Activated T-cell treated with anti-CD3 and anti-CD28 coated beads for 24 hours (primary cell): Measurements from ENCODE around the gene KIAA0513.
A peak's percentile ranks its signal among the peaks of the same experiment; 100 is the strongest.

Source experiments
- DNase-seq: peaks from one replicate; pipeline ENCODE4 v3.0.0-alpha.2; 2020; ENCODE audit warnings: low read depth

The KIAA0513 gene

DNA sequence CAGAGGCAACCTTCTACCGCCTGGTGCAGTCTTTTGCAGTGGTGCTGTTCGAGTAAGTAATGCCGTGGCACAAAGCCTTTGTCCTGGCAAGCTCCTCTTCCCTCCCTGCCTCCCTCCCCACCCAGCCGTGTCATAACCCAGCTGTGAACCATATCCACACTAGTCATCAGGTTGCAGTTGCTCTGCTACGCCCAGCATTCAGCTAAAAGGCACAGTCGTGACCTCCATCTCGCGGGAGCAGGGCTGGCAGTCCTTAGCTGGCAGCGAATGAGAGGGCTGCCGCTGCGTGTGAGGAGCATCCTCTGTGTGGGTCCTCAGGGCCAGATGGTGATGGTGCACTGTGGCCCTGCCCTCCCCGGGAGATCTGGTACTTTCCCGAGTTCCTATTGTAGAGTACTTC is 45.4 kb downstream of the KIAA0513 start:
- DNase-seq, result no peak

DNA sequence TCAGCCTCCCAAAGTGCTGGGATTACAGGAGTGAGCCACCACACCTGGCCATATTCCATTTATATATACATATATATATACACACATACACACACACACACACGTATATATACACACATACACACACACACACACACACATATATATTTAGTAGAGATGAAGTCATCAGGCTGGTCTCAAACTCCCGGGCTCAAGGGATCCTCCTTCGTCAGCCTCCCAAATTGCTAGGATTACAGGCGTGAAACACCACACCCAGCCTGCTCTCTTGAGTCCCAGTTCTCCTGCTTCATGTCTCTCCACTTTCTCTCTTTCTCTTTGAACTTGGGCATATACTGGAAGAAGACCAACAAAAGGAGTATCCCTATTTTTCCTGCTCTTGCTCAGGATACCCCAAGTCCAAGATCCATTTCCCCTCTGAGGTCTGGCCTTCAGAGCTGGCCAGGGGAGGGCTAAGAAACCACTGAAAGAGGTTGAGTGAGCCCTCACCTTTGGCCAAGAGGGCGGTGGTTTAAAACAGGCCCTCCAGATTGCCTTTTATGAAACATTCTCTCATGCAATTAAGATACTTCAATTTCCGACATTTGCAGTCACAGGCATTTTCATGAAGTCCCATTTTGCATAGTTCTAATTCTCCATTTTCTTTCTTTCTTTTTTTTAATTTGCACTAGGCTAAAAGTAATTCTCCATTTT is 46.8 kb downstream of the KIAA0513 start:
- DNase-seq, result no peak

DNA sequence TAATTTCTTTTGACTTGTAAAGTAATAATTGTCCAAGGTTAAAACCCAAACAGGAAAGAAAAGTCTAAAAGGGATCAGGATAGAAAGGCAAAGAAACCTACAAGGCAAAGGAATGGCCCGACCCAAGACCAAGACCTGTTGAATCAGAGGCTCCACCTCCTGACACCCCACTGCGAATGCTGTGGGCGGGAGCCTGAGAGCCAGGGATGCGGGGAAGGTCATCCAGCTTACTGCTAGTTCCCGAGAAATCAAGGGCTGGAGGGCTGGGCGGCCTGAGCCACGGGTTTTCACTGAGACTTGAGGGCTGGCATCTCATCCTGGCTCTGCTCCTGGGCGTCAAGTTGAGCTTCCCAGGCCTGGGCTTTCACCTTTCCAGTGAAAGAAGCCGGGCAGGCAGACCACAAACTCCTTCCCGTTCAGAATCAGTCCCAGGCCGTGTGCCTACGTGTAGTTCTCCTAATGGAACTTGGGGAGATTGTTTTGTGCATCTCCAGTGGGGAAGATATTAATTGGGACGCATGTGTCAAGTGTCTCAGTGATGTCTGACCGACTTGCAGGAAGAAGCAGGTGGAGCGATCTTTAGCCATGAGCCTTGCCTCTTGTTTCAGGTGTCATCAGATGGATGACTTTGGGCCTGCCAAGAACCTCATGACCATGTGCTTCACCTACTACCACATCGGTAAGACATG is 47.8 kb downstream of the KIAA0513 start:
- DNase-seq, result no peak

DNA sequence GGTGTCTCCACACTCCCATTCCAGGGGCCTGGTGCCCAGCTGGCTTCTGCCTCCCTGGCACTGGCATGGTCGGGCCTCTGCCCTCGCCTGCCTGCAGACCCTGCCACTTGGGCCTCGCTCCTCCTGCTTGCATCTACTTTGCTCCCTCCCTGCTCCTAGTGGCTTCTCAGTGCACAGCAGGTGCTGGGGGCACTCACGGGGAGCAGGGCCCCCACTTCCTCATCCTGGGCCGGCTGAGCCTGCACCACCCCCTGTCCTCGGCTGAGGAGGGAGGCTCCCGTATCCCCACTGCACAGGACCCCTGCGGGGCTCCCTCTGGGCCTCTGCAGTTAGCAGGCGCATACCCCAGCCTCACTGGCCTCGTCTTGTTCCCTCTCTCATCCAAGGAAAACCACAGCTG is 49.4 kb downstream of the KIAA0513 start:
- no peak for DNase-seq

DNA sequence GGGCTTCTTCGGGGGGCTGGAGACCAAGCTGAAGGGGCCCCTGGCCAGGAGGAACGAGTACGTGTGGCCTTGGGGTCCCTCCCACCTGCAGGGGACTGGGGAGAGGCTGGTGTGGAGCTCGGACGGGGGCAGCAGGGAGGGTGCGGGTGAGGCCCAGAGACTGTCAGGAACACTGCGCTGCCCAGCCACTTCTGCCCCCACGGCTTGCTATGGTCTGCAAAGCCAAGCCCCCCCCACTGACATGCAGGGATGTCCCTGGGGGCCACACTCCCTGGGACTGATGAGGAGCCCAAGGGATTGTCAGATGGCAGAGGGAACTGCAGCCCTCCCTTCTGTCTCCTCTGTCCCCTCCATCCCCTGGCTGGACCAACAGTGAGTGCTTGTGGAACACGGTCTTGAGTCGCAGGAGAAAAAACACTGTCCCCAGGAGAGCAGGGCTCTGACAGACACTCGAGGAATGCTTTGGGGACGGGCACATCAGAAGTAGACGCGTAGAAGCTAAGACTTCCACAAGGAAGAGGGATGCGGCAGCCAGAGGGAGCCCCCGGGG is 50.1 kb downstream of the KIAA0513 start:
- DNase-seq, result no peak

DNA sequence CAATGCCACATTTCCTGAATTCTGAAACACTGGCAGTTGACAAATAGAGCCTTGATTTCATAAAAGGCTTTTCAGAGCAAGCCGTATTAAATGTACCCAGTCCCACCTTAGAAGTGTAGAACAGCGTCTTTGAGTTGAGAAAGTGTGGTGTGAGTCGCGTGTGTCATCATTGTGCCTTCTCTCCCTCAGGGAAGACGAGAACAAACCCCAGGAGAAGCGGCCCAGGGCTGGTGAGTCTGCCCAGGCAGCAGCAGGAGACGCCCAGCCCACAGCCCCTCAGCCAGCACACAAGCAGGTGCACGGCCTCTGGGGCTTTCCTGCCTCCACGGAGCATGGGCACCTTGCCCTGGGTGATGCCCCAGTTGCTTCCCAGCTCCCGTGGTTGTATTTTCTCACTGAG is 50.6 kb downstream of the KIAA0513 start:
- DNase-seq, result no peak

DNA sequence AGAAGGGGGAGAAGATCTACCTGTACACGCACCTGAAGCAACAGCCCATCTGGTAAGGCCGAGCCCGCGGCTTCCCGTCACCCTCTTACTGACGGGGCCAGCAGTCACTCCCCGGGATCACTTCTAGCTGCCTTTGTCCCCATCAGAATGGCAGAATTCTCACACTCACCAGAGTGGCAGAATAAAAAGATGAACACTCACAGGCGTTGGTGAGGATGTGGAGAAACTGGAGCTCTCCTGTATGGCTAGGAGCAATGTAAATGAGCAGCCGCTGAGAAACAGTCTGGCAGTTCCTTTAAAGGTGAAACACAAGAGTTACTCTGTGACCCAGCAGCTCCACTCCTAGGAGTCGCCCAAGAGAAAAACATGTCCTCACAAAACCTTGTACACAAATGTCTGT is 51.4 kb downstream of the KIAA0513 start:
- DNase-seq, result no peak

DNA sequence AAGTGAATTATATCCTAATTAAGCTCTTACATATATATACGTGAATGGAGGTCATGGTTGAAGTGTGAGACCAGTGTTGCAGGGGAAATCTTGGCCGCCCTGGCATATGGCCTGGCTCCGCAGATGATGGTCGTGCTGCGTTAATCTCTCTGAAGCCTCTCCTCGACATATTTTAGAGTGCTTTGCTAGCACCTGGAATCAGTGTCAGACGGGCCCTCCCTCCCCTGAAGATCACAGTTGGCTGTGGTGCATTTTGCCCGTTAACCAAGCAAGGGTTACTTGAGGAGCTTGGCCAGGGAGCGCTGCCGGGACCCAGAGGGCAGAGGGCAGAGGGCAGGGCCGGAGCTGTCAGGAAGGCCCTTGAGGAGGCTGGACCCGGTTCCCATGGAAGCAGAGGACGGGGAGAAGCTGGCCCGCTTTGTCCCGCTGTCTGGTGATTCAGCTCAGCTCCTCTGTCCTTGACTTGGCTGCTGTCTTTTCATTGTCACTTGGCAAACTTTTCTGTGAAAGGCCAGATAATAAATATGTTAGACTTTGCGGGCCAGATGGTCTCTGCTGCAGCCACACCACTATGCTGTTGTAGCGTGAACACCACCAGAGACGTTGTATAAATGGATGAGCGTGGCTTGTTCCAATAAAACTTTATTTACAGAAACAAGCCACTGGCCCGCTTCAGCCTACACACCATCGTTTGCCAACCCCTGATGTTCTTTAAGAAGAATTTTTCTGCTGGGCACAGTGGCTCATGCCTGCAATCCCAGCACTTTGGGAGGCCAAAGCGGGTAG is 52.4 kb downstream of the KIAA0513 start:
- DNase-seq, result no peak

DNA sequence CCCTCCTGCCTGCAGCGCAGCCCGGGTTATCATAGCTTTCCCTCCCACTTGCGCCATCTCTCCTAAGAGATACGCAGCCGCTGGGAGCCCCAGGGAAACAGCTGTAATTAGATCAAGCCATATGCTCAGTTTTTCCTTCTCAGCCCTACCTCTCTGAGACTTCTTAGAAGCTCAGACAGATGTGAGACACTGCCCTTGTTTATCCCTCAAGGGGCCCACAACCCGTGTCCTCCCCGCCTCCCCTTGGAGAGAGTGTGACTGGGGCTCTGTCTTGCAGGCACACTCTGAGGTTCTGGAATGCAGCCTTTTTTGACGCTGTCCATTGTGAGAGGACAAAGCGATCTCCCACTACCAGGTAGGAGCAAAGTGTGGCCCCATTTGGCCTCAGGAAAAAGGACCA is 53.4 kb downstream of the KIAA0513 start:
- no peak for DNase-seq

DNA sequence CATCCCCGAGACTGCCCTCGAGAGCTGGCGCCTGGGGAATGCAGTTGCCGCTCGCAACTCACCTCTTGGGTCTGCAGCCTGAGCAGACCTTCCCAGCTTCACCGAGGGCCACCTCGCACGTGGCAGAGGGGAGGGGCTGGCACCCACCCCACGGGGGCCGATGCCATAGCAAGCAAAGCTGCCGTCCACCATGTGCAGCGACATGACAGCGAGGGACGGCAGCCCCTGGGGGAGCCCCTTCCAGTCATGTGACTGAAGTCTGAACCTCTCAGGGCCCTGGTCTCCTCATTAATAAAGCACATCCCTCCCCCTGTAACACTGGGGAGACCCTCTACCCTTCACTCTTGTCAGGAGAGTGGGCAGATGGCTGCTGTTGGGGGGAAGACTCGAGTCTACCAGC is 54.2 kb downstream of the KIAA0513 start:
- no peak for DNase-seq

DNA sequence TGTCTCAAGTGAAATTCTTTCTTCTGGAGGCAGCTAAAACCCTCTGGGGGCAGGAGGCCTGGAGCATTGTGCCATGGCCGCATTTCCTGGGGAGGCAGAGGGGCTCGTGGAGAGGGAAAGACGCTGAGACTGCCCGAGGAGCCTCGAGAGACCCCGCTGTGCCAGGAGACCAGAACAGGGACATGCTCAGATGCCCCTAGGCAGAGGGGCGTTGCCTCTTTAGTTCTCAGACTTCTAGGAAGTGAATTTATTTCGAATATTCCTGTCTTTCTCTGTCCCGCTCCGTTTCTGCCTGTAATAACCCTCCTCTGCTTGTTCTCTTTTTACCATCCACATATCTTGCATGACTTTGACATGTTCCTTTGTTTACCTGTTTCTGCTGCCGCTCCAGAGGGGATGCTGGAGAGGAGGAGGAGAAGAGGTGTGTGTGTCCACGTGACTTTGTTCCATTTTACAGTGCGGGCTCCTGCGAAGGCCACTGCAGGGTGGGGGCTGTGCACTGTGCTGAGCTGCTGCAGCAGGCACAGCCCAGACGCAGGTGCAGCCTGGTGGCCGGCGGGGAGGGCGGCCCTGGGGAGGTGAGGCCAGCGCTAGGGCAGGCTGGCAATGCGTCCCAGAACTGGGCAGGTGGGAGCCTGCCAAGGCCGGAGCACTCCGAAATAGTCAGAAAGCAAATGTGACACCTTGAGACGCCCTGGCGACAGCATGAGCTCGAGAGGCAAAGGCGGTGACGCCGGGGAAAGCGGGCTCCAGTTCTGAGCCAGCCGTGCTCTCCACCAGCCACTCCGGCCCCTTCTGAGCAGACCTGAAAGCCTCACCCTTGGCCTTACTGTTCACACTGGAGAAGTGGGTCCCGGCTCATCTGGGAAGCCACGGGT is 54.8 kb downstream of the KIAA0513 start:
- no peak for DNase-seq

DNA sequence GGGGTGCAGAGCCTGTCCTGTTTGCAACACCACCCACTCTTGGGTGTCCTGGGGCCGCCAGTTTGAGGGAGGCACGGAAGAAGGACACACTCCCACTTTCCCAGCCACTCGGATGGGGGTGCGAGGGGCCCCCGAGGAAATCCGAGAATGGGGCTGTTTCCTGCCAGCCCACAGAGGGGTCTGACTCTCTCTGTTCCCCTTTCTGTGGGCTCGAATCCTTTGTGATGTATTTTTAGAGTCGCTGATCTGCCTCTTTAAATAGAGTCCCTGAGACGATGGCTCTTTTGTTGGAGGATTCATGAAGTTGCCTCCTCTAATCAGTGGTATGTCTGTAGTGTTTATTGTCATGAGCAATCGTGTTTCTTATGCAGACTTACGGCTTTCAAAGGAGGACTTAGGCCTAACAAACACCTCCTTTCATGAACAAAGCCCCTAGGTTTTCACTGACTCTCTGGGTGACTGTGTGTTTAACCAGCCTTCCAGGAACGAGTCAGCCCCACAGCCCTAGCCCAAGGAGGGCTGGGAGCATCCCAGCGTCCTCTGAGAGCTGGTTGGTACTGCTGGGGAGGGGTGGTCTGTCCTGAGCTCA is 55.5 kb downstream of the KIAA0513 start:
- no peak for DNase-seq

DNA sequence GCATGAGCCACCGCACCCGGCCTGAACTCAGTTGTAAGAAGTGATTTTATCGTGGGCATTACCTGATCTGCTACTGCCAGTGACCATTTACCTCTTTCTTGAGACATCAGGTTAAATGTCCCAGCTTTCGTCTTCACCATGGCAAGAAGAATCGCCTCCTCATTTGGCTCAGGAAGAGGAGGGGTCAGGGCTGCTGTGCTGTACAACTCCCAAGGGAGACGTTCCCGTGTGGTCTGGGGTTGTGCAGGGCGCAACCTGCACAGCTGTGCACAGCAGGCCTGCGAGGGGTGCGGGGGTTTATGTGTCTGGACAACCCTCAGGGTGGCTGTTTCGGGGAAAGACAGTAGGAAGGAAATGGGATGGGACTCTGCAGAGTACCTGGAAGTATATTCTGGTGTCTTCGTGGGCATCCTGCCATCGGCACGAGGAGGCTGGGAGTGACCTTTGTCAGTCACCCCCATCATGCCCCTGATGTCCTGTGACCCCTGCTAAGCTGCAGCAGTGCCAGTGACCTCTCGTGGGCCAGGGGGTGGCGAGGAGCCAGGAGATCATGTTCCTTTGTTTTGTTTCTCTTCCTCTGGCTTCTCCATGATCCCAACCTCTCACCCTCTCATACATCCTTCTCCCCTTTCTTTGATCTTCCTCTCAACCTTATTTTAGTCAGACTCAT is 57.4 kb downstream of the KIAA0513 start:
- DNase-seq, result no peak

DNA sequence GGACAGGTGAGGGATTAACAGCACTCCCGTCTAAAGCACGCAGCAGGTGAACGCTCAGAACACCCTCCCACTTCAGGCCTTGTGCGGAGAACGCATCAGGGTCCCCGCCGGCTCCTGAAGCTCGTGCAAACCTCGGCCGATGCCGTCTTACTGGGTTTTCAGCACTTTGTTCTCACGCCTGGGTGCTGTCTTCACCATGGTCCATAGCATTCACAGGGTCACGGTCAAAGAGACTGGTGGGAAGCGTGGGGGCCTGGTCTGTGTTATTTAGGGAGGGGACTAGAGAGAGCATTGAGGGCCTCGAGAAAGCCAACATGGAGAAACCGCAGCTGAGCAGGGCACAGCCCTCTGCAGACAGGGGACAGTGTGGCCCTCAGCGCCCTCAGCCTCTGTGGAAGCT is 58.1 kb downstream of the KIAA0513 start:
- DNase-seq, result no peak

DNA sequence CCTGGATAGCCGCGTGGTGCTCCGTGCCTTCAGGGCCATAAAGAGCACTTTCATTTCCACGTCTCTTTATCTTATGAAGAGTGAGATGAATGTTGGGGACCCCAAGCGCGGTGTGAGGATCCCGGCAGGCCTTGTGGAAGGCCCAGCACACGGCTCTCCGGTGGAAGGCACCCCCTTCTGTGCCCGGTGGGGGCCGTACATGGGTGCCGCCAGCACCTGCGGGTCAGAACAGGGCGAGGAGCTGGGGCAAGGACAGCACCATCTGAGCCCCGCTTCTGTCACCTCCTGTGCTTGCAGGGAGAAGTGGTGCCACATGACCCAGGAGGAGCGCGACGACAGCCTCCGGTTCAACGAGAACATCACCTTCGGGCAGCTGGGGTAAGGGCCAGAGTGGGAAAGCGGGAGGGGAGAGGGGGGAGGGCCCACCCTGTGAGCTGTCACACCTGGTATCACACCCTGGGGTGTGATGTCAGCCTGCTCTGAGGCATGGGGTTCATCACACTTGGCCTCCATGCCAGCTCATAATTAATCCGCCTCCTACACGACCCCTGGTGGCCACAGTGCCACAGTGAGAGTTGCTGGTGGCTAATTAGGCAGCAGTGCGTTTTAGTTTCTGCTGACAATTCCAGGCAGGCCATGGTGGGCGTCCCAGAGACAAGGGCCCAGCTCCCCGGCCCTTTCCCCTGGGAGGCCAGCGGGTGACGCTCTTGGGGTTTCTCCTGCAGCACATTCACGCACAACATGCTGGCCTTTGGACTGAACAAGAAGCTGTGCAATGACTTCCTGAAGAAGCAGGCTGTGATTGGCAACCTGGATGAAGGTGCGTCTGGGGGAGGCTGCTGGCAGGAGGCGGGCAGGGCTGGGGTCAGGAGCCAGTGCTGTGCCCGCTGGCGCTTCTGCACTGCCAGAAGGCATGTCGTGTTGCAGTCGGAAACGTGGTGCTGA is 59.0 kb downstream of the KIAA0513 start:
- DNase-seq, result peak; percentile 70

DNA sequence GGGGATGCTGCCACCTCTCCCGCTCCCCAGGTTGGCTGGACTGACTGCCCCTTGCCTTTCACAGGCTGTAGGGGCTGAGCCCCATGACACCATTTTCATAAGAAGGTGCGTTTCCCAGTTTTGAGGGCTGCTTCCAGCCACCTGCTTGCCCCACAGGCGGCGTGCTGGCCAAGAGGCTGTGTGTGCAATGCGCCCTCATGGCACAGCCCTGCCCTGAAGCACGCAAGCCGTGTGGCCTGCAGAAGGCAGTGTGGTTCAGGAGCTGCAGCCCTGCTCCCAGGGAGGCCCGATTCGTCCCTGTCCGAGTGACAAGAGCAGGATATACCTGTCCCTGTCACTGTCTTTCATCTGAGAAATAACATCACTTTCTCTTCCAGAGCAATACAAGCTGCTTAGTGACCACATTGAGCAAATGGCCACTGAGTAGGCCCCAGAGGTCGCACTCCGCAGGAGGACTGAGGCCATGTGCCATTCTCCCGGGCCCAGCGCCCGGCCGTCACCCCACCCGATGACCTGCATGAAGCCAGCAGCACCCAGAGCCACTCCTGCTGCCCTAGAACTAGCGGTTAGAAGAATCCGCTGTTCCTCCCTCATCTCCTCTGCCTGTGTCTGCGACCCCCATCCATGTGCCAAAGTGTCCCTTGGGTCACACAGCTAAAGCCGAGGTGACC is 60.4 kb downstream of the KIAA0513 start:
- no peak for DNase-seq

DNA sequence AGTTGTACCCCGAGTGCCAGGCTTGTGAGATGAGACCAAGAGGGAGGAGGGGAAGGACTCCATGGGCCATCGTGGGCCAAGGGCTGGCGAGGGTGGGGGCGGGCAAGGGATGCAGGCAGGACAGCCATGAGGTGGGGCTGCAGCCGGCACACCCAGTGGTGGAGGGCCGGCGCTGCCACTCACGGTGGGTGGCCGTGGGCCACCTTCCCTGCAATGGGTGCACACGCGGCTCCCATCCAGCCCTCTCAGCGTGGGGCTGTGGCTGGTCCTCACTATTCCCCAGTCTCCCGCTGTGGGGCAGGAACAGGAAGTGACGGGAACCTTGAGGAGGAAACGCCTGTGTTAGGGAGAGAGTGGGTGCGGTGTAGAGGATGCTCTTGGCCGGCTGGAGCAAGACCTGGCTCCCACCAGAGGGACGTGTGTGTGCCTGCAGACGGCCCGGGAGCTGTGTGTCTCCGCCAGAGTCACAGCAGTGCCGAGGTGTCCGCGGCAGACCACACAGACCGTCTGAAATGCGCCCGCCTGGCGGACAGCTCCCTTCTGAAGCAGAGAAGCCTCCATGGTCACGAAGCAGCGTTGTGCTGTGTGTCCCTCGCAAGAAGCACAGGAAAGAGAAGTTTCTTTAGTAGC is 61.1 kb downstream of the KIAA0513 start:
- DNase-seq, result no peak

DNA sequence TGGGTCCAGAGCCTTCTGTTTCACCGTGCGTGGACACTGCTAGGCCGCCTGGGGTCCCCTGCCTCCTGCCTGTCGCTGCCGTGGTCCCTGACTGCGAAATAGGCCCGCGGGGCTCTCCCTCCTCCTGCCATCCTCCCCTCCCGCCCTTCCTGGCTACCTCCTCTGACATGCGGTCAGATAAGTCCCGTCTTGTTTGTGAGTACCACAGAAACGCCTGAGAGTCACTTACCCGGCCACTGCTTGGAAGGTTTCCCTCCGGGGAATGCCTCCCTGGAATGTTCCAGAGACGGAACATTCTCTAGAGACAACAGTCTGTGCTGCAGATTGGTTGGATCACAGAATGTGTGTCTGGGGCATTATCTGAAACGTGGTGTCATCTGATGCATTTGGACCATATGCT is 61.9 kb downstream of the KIAA0513 start:
- DNase-seq, result no peak

DNA sequence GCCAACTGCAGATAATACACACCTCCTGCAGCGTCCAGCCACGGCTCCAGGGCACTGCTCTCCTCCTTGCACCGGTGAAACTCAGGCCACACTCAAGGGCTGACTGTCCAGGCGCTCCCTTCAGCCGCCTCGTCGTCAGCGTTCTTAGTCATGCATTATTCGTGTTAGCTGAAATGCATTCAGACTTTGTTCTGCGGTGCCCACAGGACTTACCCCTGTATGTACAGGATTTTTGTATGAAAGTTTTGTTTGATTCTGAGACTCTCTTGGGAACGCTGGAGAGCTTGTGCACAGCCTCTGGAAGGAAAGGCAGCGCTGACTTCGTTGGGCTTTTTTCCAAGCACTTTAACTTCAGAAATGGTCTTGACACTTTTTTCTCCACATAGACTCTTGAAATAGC is 62.6 kb downstream of the KIAA0513 start:
- no peak for DNase-seq
